Stromal cell of bone marrow (primary cell): Measurements from ENCODE around the gene SRP14.
A peak's percentile ranks its signal among the peaks of the same experiment; 100 is the strongest.
"Not testable (repeated sequence)": the region's sequence is repeated elsewhere in the genome, so short reads cannot be mapped to it uniquely, and the experiment has no call there.

Experiments used
- DNase-seq: peaks from one replicate; pipeline ENCODE4 v3.0.0-alpha.2; 2012; ENCODE audit warnings: low read depth

Gene SRP14

DNA sequence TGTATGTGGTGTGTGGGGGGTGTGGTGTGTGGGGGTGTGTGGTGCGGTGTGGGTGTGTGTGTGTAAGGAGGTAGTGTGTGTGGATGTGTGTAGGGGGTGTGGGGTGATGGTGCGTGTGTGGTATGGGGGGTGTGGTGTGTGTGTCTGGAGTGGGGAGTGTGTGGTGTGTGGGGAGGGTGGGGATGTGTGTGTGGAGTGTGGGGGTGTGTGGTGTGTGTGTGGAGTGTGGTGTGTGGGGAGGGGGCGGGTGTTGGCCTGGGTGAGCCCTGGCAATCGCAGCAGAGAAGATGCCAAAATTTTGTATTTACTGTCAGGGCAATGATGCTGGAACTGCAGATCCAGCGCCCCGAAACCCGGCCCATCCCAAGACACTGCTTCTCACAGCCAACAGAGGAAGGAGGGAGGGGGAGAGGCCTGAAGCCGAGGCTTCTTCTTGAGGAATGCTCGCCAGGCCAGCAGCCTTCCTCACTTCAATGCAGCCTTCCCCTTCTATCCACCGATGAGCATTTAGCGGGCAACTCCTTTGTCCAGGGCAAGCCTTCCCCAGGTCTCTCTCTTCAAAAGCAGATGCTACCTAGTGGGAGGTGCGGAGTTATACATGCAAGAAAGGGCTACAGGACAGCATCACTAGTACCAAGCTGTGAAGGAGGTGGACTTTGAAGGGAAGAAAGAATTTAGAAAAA lies 11.9 kb upstream of the SRP14 start:
- DNase-seq = no peak

DNA sequence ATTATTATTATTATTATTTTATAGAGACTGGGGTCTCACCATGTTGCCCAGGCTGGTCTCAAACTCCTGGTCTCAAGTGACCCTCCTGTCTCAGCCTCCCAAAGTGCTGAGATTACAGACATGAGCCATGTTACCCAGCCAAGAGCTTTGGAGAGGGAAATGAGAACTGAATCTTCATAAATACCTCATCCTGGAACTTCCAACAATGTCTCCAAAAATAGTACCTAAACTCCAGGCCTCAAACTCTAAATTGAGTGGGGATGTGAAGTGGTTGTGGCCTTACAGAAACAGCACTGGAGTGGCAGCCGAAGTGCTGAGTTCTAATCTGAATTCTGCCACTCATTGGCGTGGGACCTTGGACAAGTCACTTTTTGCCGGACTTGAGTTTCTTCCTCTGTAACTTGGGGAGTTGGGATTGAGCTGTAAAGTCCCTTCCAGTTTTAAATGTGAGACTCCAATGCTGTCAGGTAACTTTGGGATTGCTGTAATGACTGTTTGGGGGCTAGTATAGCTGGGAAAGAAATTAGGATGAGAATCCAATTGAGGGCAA lies 10.0 kb upstream of the SRP14 start:
- no peak for DNase-seq

DNA sequence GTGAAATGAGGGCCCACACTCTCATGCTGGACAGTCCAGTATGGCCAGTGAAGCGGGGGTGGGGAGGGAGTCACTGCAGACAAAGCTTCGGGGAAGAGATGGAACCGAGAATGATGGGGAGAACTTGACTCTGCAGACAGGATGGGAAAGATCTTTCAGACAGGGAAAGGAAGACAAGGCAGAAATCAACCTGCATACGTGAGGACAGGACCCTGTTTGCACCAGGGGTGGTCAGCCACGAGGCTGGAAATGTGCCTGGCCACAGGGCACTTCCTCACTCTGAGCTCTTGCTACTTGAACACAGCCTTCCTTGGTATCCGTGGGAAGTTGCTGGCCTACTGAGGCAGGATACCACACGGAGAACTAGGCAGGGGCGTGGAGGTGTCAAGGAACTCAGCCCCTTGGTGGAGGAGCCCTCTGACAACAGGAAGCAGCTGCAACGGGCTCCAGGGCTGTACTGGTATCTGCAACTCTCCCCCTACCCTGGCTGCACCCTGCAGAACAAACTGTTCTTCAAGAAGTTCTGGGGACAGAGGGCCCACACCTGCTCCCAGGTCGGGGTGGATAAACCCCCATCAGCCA lies 9.3 kb upstream of the SRP14 start:
- no peak for DNase-seq

DNA sequence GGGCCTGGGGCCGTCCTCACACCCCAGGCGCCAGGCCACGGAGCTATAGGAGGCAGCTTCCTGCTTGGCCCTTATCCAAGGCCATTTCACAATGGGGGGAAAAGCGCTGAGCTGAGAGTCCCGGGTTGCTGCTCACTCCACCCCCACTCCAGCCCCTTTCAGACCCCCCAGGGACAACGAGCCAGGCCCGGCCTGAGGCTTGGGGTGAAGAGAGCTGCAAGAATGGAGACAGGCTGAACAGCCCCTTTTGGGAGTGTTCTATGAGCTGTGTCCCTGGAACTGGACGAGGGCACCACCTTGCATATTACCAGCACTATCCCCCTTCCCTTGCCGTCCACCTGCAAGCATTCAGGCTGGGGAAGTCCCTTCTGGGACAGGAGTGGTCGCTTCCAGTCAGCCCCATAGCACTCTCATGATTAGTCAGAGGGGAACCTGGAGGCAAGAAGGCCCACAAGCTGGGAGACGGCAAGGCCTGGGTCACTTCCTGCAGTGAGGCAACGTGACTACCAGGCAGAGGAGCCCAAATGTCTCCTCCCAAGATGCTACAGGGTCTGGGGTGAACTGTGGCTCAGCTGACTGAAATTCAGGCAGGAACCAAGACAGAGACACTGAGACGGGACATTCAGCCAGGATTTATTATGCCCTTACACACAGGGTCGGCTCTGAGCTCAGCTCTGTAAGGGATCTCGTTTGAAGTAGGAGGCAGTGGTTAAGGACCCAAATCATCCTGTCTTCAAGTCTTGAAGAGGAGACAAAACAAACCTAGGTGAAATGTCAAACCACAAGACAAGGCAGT lies 8.6 kb upstream of the SRP14 start:
- DNase-seq = no peak

DNA sequence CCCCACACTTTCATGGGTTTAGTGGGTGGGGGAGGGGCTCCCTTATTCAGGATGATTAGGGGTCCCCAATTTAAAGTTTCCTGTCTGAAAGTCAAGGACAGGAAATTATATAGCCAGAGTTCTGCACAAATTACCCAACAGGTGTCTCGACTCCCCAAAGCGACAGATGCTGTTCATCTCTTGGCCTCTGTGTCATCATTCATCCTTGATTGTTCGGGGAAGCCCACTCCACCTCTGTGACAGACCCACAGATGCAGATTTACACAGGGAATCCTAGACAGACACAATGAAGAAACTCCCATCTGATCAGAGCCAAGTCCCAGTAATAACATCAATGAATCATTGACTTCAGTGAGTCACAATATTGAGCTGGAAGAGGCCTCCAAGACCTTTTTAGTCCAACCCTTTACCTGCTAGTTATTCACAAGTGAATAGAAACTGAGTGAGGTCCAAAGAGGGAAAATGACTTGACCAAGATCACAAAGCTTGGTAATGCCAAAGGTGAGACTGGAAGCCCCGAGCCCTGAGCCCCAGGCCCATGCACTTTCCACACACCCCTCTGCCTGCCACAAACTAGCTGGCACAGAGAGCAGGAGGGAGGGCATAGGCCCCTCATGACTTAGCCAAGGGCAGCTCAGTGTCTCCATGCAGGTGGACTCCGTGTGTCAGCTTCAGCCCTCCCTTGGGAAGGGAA lies 7.9 kb upstream of the SRP14 start:
- peak; percentile 70 for DNase-seq

- no peak for DNase-seq
Measured at GRCh38 chr15:40045572-40046217, 6.7 kb upstream of the SRP14 start.

DNA sequence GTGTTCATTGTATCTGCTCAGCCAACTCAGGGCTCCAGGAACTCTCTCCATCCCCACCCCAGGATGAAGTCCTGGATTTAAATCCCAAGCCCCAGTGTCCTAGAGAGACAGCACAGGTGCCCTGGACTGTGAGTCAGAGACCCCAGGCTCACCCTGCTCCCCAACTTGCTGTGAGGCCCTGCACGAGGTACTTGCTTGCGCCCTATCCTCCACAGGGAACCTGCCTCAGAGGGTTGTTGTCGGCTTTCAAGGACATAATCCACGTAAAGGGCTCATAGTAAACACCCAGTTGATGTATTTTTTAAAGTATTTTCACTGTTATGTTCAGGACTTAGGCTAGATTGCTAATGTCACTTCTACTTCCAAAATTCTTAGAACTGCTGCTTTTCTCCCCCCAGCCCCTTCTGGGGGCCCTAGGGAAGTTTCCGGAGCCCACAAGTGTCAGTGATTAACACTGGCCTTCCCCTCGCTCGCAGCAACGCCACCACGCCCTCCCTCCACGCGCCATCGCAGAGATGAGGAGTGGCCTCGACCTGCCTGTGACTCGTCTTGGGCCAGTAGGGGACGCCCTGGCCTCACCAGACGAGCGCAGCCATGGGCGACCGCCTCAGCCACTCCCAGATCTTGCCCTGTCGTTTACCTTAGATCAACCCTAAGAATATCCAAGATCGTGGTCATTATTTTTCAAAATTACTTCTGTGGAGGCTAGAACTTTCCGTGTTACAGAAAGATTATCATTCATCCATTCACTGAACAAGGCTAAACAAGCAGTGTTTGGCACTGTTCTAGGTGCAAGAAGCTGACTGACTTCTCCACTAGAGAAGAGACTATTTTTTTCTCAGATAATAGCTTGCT lies 6.0 kb upstream of the SRP14 start:
- peak; percentile 66 for DNase-seq

GRCh38 chr15:40043927-40044716 lies 5.1 kb upstream of the SRP14 start:
- no peak for DNase-seq

DNA sequence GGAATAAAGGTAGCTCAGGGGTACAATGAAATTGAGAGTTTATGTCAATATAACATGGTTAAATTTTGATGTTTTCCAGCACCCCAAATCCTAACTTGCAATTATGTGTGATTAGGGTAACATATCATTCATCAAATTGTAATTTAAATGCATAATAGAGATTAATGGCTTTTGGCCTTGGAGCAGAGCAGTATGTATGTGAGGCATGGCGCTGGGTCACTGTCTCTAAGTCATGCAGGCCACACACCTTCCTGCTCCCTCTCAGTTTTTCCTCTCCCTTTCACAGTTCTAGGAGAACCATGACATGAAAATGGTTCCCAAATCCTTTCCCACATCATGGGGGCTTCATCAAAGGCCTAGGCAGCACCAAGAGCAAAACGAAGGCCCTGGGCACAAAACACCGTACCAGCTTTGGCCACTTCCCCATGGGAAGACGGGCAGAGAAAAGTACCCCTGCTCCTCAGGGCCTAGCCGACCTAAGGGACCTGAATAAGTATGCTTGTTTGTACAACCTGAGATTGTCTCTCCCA lies 3.9 kb upstream of the SRP14 start:
- no peak for DNase-seq

DNA sequence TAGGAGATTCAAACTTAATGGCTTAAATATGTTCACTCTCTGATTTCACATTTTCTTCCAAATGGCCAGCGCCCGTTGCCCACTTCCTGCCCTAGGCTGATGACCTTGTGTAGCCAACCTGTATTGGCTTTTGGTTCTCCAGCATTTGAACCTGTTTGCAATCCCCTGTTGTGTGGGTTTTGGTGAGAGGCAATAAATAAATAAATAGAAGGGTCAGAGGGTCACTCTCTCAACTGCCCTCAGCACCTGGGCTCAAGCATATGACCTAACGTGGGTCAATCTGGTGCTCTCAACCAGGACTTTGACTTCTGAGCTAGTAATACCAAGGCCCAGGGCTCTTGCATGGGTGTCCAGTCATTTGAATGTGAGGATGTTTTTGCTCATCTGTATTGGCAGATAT lies 1.8 kb upstream of the SRP14 start:
- no peak for DNase-seq

DNA sequence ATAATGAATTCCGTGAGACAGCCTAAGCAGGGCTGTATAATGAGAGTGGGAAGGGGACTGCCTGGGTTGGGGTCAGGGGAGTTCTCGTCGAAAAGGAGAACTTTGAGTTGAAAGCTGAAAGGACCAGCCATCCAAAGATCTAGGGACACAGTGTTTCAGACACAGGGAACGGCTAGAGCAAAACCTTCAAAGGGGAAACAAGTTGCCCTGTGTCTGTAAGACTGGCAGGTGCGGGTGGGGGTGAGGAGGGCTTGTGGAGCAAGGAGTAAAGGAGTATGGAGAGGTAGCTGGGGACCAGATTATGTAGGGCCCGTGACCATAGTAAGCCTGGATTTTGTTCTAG lies 1.3 kb upstream of the SRP14 start:
- no peak for DNase-seq

GRCh38 chr15:40038275-40038637 lies 725 bp downstream of the SRP14 start:
- DNase-seq = no peak

DNA sequence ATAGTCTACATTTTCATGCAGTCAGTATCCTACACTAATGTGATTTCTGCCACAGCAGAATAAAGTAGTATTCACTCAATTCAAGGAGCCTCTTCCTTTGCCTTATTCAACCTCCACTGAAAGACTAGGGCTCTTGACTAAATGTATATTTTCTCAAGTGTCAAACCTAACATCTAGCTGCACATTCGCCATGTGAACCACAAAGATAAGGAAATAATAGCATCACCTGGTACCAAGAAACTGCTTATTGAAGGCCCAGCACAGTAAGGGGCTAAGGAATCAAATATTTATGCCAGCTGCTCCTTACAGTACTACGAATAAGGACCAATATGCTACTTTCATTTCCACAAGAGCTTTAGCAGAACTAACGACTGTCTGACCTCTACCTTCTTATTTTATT lies 1.3 kb downstream of the SRP14 start:
- no peak for DNase-seq

DNA sequence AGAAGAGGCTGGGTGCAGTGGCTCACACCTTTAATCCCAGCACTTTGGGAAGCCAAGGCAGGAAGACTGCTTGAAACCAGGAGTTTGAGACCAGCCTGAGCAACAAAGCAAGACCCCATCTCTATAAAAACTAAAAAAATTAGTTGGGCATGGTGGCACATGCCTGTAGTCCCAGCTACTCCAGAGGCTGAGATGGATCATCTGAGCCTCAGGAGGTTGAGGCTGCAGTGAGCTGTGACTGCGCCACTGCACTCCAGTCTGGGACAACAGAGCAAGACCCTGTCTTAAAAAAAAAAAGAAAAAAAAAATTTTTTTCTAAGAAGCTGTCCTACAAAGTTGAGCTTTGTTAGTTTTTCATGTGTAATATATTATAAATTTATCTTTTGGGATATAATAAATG lies 3.8 kb downstream of the SRP14 start:
- DNase-seq = not testable (repeated sequence)

DNA sequence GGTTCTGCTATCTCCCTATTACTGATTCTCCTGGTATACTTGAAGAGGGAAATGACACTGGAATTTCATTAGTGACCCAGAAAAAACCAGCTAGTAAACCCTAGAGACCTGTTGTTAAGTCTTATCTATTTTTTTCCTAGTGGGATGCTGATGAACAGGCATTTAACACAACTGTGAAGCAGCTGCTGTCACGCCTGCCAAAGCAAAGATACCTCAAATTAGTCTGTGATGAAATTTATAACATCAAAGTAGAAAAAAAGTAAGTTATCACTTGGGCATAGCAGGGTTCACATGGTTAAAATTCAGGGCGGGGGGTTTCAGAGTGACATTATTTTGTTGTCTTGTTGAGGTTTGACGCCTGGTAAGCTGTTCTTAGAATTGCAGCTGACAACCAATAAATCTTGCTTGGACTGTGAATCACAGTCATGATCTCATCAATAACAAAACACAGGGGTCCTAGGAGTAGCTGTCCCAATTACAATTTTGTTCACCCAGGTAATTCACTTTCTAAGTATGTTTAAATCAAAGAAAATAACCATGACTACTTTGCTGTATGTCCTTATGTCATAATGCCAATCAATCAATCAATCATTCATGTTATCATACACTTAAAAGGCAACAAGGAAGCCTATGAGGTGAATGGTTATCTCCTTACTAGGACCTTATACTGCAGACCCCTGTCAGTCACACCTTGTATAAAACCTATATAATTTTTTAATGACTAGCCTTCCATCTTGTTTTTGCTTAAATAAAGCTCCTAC lies 4.6 kb downstream of the SRP14 start:
- DNase-seq = no peak

GRCh38 chr15:40032125-40032839 lies 6.7 kb downstream of the SRP14 start:
- DNase-seq = no peak

GRCh38 chr15:40031300-40031699 lies 7.7 kb downstream of the SRP14 start:
- DNase-seq = no peak
